KG1 (cell line): ENCODE results near the gene MPND.

Experiments
- DNase-seq: peaks from one replicate; lab custom pipeline; 2025; lab: John Stamatoyannopoulos, UW

MPND gene

GRCh38 chr19:4403005-4403761 is 59.8 kb downstream of the MPND start:
- no peak for DNase-seq

DNA sequence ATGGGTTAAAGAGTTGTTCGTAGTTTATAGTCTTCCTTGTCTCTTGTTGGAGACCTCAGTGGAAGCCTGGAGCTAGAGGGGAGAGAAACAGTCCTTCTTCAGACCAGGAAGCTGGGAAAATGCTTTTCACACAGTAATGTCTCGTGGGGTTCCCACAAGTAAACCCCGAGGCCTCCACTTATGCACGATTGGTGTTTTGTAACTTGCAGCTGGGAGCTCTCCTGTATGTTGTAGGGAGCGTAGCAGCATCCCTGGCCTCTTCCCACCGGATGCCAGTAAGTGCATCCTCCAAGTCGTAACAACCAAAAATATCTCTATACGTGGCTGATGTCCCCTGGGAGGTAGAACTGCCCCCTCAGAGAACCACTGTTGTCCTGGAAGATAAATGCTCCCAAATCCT is 62.6 kb downstream of the MPND start:
- DNase-seq, result no peak

- DNase-seq, result no peak
Measured at GRCh38 chr19:4406626-4407025, 63.3 kb downstream of the MPND start.

DNA sequence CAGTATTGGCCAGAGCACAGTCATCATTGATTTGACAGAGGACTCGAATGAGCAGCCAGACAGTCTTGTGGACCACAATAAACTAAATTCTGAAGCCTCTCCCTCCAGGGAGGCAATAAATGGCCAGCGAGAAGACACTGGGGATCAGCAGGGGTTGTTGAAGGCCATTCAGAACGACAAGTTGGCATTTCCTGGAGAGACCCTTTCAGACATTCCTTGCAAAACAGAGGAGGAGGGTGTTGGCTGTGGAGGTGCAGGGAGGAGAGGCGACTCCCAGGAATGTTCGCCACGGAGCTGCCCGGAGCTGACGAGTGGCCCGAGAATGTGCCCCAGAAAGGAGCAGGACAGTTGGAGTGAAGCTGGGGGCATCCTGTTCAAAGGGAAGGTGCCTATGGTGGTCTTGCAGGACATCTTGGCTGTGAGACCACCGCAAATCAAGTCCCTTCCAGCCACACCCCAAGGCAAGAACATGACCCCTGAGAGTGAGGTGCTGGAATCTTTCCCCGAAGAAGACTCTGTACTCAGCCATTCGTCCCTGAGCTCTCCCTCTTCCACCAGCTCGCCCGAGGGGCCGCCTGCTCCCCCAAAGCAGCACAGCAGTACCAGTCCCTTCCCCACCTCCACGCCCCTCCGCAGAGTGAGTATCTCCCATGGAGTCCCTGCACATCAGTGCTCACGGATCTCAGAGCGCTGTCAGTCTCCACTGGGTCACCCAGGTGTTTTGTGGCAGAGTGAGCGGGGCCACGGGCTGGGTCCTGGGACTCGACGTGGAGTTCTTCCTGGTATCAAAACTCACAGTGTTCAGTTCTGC is 66.0 kb downstream of the MPND start:
- no peak for DNase-seq
